ENCODE results near the gene VAV2.
A peak's percentile ranks its signal among the peaks of the same experiment; 100 is the strongest.

Gene VAV2

GRCh38 chr9:133792721-133793470 lies 199.2 kb downstream of the VAV2 start:
- DNase-seq = peak; percentile 84 to 92

DNA sequence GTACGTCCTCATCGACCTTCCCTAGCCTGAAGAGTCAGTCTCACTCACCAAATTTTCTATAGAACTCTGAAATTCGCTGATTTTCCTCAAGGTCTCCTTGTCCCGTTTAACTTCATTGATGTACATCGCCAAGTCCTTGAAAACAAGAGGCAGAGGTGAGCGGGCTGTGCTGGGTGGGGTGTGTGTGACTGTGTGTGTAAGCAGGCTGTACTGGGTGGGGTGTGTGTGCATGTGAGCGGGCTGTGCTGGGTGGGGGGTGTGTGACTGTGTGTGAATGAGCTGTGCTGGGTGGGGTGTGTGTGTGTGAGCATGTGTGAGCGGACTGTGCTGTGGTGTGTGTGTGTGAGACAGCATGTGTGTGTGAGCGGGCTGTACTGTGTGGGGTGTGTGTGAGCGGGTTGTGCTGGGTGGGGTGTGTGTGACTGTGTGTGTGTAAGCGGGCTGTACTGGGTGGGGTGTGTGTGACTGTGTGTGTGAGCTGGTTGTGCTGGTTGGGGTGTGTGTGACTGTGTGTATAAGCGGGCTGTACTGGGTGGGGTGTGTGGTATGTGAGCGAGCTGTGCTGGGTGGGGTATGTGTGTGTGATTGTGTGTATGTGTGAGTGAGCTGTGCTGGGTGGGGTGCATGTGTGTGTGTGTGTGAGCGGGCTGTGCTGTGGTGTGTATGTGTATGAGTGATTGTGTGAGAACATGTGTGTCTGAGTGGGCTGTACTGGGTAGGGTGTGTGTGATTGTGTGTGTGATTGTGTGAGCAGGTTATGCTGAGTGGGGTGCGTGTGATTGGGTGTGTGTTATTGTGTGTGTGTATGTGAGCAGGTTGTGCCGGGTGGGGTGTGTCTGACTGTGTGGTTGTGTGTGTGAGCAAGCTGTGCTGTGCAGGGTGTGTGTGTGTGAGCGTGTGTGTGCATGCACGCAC lies 200.1 kb downstream of the VAV2 start:
- no peak for DNase-seq

DNA sequence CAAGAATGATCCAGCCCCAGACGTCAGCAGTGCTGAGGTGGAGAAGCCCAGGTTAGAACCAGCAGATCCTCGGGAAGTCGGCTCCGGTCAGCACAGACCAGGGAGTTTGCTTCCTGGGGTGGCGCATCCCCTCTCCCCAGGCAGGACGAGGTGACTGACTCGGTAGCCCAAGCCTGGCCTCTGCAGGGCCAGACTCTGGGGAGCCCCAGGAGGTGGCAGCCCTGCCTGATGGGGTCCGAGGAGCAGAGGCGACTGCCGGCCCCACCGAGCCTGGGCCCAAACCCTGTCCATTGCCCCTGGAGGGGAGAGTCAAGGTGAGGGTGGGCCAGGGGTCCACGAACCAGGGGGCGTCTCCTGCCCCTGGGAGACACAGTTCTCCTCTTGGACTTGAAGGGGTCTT lies 201.1 kb downstream of the VAV2 start:
- DNase-seq = no peak

GRCh38 chr9:133789778-133790177 lies 202.3 kb downstream of the VAV2 start:
- no peak for DNase-seq

- DNase-seq = peak in 1 of 2 donors; percentile 23
These were observed 203.1 kb downstream of the VAV2 start for GRCh38 chr9:133788819-133789717.

DNA sequence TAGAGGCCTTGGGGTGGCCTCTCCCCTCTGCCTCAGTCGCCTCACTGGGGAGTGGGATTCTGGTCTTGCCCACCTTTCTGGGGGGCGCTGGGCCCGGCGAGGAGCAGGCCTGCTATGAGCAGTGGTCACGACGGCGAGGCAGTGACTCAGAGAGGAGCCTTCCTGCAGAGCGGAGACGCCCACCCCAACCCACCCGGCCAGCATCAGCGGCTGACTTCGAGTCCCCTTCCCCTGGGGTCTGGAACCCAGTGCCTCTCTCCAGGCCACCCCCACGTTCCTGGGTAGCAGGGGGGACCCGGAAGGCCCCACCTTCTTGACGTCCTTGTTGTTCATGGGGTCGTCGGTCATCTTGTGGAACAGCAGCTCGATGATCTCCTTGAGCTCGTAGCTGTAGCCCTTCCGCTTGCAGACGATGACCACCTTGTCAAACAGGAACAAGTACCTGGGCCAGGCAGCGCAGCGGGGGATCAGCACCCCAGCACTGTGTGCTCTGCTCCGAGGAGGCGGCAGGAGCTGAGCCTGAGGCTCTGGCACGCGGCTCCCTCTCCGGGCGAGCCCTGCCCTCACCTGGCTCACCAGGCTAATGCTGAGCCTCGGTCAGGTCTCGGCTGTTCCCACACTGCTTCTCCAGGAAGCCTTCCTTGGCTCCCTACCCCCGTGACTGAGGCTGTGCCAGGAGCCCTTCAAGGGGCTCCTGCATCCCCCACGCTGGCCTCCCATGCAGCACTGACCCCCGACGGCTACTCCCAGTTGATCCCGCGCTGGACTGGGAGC lies 203.9 kb downstream of the VAV2 start:
- no peak for DNase-seq

GRCh38 chr9:133787754-133788025 lies 204.4 kb downstream of the VAV2 start:
- peak; percentile 54 to 55 for DNase-seq

GRCh38 chr9:133786907-133787753 lies 205.0 kb downstream of the VAV2 start:
- peak in 1 of 2 donors; percentile 27 for DNase-seq

DNA sequence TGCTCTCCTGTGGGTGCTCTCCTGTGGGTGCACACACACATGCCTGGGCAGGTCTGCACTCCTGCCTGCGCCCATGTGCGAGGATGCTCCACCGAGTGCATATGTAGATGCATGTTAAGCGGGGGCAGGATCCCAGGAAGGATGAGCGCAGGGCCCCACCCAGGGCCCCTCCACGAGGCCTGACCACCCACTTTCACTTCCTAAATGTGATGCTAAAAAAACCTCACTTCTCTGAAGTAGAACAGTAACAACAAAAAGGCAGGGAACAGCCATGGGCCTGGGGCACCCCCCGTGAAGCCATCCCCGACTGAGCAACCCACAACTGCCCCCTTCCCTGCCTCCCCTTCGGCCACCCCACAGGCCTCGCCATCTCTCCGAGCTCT lies 205.8 kb downstream of the VAV2 start:
- peak; percentile 66 to 73 for DNase-seq

- no peak for DNase-seq
These were observed 206.3 kb downstream of the VAV2 start for GRCh38 chr9:133785753-133786370.

GRCh38 chr9:133784731-133785561 lies 207.2 kb downstream of the VAV2 start:
- no peak for DNase-seq

DNA sequence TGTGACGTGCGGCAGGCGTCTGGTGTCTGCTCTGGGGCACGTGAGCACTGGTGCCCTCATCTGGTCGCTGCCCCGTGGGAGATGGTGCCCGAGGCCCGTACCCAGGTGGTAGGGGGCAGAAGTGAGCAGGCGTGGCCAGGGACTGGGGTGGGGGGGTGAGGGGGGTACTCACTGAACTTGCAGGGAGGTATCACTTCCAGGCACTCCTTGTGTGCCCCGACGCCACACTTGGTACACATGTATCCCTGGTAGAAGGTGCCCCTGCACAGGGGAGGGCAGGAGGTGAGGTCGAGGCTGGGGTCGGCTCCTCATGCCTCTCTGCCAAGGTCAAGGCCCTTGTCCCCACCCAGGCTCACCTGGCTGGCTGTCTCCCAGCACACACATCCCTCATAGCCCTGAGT lies 208.8 kb downstream of the VAV2 start:
- no peak for DNase-seq

DNA sequence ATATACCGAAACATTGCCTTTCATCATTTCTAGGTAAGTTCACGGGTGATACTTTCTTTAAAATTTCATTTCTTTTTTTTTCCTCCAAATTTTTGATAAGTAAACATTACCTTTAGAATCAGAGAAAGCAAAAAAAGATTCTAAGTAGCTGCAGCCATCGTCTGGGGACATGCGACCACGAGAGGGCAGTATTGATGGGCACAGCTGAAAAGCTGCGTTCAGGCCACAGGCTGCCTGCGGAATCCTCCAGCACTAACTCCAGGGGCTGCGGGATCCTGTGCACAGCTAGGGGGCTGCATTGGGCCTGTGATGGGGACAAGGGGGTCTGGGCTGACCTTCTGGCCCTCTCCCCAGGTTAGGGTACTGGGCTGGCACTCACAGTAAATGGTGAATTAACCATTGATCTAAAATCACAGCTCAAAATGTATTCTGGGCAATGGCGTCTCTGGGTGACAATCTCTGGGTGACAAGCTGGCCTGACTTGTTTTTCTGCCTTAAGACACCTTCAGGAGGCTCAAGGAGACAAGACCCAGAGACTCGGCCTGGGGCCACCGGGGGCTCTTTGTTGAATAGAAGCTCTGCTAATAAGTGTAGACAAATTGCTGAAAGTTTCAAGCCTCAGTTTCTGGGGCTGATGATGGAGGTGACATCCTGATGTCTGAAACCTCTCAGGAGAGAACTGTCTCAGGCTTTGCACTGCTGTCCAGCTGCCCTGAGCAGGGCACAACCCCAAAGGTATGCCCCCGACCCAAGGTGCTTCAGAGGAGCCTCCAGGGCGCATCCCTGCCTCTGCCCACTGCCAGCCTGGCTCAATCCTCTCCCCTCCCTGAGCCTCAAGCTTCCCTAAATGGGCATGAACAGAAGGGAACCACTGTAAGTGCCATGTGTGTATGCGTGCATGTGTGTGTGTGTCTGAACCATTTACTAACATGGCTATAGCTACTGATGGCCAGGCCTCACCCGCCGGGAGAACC lies 209.7 kb downstream of the VAV2 start:
- peak; percentile 65 to 77 for DNase-seq

DNA sequence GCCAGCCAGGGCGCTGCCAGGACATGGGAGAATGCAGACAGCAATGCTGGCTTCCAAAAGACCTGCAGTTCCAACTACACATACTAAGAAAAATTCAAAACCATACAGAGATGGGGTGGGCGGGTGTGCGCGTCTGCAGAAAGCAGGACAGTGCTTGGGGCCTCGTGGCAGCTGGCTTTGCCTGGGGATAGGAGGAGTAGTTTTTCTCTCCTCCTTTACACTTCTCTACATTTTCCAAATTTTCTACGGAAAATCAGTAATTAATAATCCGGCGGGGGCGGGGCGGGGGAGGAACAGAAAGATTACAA lies 210.3 kb downstream of the VAV2 start:
- DNase-seq = no peak

- DNase-seq = no peak
These were observed 210.9 kb downstream of the VAV2 start for GRCh38 chr9:133780962-133781827.

DNA sequence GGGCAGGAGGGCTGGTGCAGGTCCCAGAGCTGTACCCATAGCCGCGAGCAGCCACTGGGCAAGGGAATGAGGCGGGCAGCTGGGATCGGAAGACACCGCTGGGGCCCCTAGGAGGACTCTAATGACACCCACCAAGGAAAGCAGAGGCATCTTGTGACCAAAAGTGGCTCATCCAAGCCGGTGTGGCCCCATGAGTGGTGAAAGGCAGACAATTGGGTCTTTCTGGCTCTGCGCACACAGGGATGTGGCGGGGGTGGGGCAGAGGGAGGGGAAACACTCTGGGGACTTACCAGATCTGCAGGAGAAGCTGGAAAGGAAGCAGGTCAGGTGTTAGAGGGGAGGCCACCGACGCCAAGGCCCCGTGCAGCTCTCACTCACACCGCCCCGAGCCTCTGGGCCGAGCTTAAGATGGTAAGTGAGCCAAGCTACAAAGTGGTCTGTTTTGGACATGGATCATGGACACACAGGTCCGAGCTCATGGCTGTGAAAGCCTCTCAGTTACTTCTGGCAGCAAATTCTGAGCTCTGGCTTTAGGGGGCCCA lies 211.6 kb downstream of the VAV2 start:
- no peak for DNase-seq

All from inflammatory macrophage (primary cell).